ENCODE measurements around the gene SLC49A4.

- TF ChIP-seq, protein P1, sequence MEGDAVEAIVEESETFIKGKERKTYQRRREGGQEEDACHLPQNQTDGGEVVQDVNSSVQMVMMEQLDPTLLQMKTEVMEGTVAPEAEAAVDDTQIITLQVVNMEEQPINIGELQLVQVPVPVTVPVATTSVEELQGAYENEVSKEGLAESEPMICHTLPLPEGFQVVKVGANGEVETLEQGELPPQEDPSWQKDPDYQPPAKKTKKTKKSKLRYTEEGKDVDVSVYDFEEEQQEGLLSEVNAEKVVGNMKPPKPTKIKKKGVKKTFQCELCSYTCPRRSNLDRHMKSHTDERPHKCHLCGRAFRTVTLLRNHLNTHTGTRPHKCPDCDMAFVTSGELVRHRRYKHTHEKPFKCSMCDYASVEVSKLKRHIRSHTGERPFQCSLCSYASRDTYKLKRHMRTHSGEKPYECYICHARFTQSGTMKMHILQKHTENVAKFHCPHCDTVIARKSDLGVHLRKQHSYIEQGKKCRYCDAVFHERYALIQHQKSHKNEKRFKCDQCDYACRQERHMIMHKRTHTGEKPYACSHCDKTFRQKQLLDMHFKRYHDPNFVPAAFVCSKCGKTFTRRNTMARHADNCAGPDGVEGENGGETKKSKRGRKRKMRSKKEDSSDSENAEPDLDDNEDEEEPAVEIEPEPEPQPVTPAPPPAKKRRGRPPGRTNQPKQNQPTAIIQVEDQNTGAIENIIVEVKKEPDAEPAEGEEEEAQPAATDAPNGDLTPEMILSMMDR (IDR thresholded peaks at IDR 0.05) = no peak
- TF ChIP-seq YY1 (IDR thresholded peaks at IDR 0.05; ENCODE audit: low read depth) = no peak
- no peak for TF ChIP-seq PBX3 (IDR thresholded peaks at IDR 0.05)
- no peak for TF ChIP-seq POLR2AphosphoS5 (IDR thresholded peaks at IDR 0.05; ENCODE audit: low read depth, low read length)
- TF ChIP-seq MEF2A (IDR thresholded peaks at IDR 0.05; ENCODE audit: borderline replicate concordance, low read depth) = no peak
- TF ChIP-seq, protein P2, sequence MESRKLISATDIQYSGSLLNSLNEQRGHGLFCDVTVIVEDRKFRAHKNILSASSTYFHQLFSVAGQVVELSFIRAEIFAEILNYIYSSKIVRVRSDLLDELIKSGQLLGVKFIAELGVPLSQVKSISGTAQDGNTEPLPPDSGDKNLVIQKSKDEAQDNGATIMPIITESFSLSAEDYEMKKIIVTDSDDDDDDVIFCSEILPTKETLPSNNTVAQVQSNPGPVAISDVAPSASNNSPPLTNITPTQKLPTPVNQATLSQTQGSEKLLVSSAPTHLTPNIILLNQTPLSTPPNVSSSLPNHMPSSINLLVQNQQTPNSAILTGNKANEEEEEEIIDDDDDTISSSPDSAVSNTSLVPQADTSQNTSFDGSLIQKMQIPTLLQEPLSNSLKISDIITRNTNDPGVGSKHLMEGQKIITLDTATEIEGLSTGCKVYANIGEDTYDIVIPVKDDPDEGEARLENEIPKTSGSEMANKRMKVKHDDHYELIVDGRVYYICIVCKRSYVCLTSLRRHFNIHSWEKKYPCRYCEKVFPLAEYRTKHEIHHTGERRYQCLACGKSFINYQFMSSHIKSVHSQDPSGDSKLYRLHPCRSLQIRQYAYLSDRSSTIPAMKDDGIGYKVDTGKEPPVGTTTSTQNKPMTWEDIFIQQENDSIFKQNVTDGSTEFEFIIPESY (IDR thresholded peaks at IDR 0.05; ENCODE audit: borderline replicate concordance, low read depth) = no peak
- TF ChIP-seq, protein P3, sequence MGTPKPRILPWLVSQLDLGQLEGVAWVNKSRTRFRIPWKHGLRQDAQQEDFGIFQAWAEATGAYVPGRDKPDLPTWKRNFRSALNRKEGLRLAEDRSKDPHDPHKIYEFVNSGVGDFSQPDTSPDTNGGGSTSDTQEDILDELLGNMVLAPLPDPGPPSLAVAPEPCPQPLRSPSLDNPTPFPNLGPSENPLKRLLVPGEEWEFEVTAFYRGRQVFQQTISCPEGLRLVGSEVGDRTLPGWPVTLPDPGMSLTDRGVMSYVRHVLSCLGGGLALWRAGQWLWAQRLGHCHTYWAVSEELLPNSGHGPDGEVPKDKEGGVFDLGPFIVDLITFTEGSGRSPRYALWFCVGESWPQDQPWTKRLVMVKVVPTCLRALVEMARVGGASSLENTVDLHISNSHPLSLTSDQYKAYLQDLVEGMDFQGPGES (IDR thresholded peaks at IDR 0.05; ENCODE audit: low read depth, low read length) = no peak
- TF ChIP-seq TAF1 (IDR thresholded peaks at IDR 0.05; ENCODE audit: borderline replicate concordance, low read depth, low read length) = no peak
- TF ChIP-seq EZH2phosphoT487 (IDR thresholded peaks at IDR 0.05; ENCODE audit: borderline replicate concordance, low read depth) = no peak
- TF ChIP-seq, protein P4, sequence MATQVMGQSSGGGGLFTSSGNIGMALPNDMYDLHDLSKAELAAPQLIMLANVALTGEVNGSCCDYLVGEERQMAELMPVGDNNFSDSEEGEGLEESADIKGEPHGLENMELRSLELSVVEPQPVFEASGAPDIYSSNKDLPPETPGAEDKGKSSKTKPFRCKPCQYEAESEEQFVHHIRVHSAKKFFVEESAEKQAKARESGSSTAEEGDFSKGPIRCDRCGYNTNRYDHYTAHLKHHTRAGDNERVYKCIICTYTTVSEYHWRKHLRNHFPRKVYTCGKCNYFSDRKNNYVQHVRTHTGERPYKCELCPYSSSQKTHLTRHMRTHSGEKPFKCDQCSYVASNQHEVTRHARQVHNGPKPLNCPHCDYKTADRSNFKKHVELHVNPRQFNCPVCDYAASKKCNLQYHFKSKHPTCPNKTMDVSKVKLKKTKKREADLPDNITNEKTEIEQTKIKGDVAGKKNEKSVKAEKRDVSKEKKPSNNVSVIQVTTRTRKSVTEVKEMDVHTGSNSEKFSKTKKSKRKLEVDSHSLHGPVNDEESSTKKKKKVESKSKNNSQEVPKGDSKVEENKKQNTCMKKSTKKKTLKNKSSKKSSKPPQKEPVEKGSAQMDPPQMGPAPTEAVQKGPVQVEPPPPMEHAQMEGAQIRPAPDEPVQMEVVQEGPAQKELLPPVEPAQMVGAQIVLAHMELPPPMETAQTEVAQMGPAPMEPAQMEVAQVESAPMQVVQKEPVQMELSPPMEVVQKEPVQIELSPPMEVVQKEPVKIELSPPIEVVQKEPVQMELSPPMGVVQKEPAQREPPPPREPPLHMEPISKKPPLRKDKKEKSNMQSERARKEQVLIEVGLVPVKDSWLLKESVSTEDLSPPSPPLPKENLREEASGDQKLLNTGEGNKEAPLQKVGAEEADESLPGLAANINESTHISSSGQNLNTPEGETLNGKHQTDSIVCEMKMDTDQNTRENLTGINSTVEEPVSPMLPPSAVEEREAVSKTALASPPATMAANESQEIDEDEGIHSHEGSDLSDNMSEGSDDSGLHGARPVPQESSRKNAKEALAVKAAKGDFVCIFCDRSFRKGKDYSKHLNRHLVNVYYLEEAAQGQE (IDR thresholded peaks at IDR 0.05; ENCODE audit: low read depth, low read length) = no peak
- no peak for TF ChIP-seq RAD21 (IDR thresholded peaks at IDR 0.05; ENCODE audit: low read length)
- TF ChIP-seq SMC3 (IDR thresholded peaks at IDR 0.05; ENCODE audit: low read depth, low read length) = no peak
Measured at GRCh38 chr3:122862381-122862780, 67.5 kb downstream of the SLC49A4 start.

Data from SK-N-SH (cell line).